Erythroblast (primary cell): ENCODE data around the gene RSPH9.
"Not testable (repeated sequence)": the region's sequence is repeated elsewhere in the genome, so short reads cannot be mapped to it uniquely, and the experiment has no call there.

Experiments used
- DNase-seq, 2 experiments: peaks; one replicate each; lab custom pipeline; 2025; lab: John Stamatoyannopoulos, UW
- GATA1 ChIP-seq: IDR thresholded peaks from 2 replicates; pipeline ENCODE4 v1.6.1; 2011; ENCODE audit warnings: low read depth, mild to moderate bottlenecking, control low read depth, low read length, moderate library complexity
- POLR2A ChIP-seq: IDR thresholded peaks from 2 replicates; pipeline ENCODE4 v1.6.1; 2011; ENCODE audit warnings: mild to moderate bottlenecking, low read length

Gene RSPH9

GRCh38 chr6:43623880-43624785 is 20.7 kb upstream of the RSPH9 start:
- DNase-seq: no peak
- TF ChIP-seq POLR2A: peak; percentile 26
- no peak for TF ChIP-seq GATA1

- no peak for DNase-seq
- no peak for TF ChIP-seq POLR2A
- TF ChIP-seq GATA1: no peak
Measured at GRCh38 chr6:43624786-43625288, 20.0 kb upstream of the RSPH9 start.

GRCh38 chr6:43625393-43625992 is 19.3 kb upstream of the RSPH9 start:
- no peak for TF ChIP-seq GATA1
- TF ChIP-seq POLR2A: no peak
- no peak for DNase-seq

DNA sequence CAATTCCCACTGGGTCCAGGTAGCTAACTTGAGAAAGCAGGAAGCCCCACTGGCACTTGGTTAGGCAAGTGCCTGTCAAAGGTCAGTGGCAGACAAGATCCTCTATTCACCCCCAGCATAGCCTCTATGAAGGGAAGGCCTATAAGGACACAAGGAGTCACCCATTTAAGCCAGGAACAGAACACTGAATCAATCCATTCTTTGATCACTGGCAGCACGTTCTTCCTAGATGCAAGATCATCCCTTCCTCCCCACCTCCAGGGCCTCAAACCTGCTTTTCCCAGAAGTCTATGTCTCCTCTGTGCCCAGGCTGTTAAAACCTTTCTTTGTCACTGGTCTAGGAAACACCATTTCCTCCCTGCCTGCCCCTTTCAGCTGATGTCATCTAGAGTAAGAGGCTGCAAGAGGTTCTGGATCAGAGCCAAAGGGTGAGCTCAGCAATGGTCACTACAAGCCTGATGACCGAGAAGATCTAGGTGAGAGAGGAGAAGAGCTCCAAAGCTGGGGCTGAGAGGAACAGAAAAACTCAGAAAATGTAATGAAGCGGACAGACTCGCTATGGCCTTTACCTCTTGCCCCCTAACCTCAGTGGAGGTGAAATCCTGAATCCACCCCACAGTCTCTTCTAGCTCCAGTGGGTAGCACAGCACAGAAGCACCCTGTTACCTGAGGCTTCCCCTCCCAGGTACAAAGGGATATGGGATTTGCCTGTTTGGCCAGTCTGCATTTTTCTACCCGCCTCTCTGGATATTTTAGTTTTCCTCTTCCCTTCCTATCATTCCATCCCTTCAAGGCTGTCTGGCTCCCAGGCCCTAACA is 17.6 kb upstream of the RSPH9 start:
- peak; percentile 96 to 98 for DNase-seq
- TF ChIP-seq GATA1: no peak
- TF ChIP-seq POLR2A: peak; percentile 73

GRCh38 chr6:43628393-43629103 is 16.3 kb upstream of the RSPH9 start:
- DNase-seq: peak; percentile 77 to 88
- no peak for TF ChIP-seq GATA1
- peak; percentile 51 for TF ChIP-seq POLR2A

GRCh38 chr6:43629104-43629504 is 15.7 kb upstream of the RSPH9 start, which contains the start of gene GTPBP2:
GTPBP2 (minus strand) TSS chr6:43629264; CDS start chr6:43629162, 102 bp downstream.
- DNase-seq: peak; percentile 99
- TF ChIP-seq GATA1: no peak
- no peak for TF ChIP-seq POLR2A

GRCh38 chr6:43629505-43630300 is 15.1 kb upstream of the RSPH9 start:
- TF ChIP-seq POLR2A: peak; percentile 94
- TF ChIP-seq GATA1: no peak
- peak; percentile 98 to 99 for DNase-seq

DNA sequence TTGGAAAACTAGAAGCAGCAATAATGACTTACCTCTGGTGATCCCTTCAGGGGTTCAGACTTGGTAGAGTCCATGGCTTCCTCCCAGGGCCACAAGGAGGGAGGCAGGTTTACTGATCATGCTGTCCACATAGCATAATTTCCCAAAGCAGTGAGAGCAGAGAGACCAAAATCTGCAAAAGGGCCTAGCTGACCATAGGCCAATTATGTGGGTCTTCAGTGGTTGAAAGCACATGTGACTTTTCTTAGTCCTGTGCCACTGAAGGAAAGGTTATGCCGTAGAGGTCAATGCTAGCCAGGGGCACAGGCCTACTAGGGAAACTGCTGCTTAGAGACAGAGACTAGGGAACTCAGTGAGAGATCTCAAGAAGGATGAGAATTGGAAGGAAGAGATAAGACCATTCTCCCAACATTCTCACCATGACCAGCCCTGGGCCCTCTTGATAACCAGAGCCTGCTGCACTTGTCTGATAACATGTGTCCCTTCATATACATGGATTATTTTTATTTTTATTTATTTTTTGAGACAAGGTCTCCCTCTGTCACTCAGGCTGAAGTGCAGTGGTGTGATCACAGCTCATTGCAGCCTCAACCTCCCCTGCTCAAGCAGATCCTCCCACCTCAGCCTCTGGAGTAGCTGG is 13.7 kb upstream of the RSPH9 start:
- peak; percentile 95 to 99 for DNase-seq
- TF ChIP-seq POLR2A: peak; percentile 87
- peak; percentile 83 for TF ChIP-seq GATA1

DNA sequence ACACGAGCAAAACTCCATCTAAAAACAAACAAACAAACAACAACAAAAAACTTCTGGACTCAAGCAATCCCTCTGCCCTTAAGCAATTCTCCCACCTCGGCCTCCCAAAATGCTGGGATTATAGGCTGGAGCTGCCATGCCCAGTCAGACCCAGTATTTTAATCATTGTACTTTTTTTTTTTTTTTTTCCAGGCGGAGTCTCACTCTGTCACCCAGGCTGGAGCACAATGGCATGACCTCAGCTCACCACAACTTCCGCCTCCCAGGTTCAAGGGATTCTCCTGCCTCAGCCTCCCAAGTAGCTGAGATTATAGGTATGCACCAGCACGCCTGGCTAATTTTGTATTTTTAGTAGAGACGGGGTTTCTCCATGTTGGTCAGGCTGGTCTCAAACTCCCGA is 11.8 kb upstream of the RSPH9 start:
- DNase-seq: not testable (repeated sequence)

- DNase-seq: no peak
- TF ChIP-seq GATA1: no peak
- no peak for TF ChIP-seq POLR2A
Measured at GRCh38 chr6:43634702-43635303, 10.0 kb upstream of the RSPH9 start.
